IPS DF 6.9 (cell line): ENCODE results near the gene RNASE8.

Source experiments
- DNase-seq: peaks from one replicate; pipeline ENCODE4 v3.0.0-alpha.2; 2013; ENCODE audit warnings: low read depth, low spot score
- H3K27ac ChIP-seq: one replicate; pipeline ENCODE4 v1.5.1; 2013; ENCODE audit warnings: low read length, control low read depth
- H3K27me3 ChIP-seq: 2 replicates; pipeline ENCODE4 v1.6.1; 2013; ENCODE audit warnings: mild to moderate bottlenecking, low read length; ENCODE audit not compliant: control insufficient read depth, insufficient read depth
- H3K36me3 ChIP-seq: 2 replicates; pipeline ENCODE4 v1.6.1; 2013; ENCODE audit warnings: low read length; ENCODE audit not compliant: control insufficient read depth, insufficient read depth
- H3K4me1 ChIP-seq: 2 replicates; pipeline ENCODE4 v1.6.1; 2013; ENCODE audit warnings: low read length; ENCODE audit not compliant: control insufficient read depth, insufficient read depth
- H3K4me3 ChIP-seq: 2 replicates; pipeline ENCODE4 v1.5.1; 2013; ENCODE audit warnings: mild to moderate bottlenecking, low read length
- H3K9me3 ChIP-seq: 2 replicates; pipeline ENCODE4 v1.6.1; 2013; ENCODE audit warnings: low read length, inconsistent platforms; ENCODE audit not compliant: control insufficient read depth, insufficient read depth
- WGBS: extraction: QIAGEN DNeasy Blood & Tissue Kit; methylation state at CpG from one replicate; pipeline ENCODE4 v1.1.7; 2013; ENCODE audit warnings: mixed read lengths, missing lambda C conversion rate; ENCODE audit not compliant: insufficient read length, insufficient coverage; 5-methylcytosine and 5-hydroxymethylcytosine counted together

The RNASE8 gene

DNA sequence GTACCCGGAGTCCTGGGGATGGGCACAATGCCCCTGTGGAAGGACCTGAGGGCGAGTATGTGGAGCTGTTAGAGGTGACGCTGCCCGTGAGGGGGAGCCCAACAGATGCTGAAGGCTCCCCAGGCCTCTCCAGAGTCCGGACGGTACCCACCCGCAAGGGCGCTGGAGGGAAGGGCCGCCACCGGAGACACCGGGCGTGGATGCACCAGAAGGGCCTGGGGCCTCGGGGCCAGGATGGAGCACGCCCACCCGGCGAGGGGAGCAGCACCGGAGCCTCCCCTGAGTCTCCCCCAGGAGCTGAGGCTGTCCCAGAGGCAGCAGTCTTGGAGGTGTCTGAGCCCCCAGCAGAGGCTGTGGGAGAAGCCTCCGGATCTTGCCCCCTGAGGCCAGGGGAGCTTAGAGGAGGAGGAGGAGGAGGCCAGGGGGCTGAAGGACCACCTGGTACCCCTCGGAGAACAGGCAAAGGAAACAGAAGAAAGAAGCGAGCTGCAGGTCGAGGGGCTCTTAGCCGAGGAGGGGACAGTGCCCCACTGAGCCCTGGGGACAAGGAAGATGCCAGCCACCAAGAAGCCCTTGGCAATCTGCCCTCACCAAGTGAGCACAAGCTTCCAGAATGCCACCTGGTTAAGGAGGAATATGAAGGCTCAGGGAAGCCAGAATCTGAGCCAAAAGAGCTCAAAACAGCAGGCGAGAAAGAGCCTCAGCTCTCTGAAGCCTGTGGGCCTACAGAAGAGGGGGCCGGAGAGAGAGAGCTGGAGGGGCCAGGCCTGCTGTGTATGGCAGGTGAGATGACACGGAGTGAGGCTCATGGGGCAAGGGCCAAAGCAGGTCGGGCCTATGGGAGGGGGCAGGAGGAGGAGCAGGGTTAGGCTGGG is 17.0 kb downstream of the RNASE8 start:
- Histone ChIP-seq H3K4me1 (peaks cover 4% of the 10 kb centered on the region; the same call in 1 of the 2 replicates), H3K4me3 (no peak overlapping the region), H3K36me3 (peaks cover 27% of the 10 kb centered on the region), H3K27ac (no peak overlapping the region), H3K27me3 (no peaks in the 10 kb centered on the region), H3K9me3 (no peaks in the 10 kb centered on the region)
- DNase-seq: no peak
- no CpG with 5 or more reads among the region's 26 CpGs for WGBS

DNA sequence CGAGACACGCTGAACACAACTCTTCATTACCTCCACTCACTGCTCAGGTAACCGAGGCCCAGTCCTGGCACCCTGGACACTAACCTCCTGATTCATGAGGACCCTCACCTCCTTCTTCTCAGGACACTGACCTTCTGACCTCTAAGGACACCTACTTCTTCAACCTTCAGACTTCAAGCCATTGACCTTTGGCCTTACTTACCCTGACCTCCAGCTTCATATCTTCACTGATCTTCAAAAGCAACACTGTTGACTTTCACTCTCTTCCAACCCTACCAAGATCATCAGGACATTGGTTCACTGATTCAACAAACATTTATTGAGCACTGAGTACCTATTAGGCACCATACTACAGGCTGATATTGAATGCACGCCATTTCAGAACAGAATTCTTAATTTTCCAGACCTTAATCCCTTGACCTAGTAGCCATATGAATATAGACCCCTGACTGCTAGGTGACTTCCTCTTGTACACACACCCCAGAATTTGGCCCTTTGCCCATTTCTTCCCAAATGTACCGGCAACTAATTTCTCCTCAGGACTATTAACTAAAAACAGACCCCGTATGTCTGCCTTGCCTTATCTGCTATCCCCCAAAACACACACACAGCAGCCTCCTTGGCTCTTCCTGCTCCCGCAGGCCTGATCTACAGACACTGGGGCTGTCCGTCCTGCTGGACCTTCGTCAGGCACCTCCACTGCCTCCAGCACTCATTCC is 18.3 kb downstream of the RNASE8 start:
- Histone ChIP-seq H3K27ac (no peak overlapping the region), H3K4me3 (no peak overlapping the region), H3K36me3 (peaks cover 32% of the 10 kb centered on the region), H3K4me1 (peaks cover 4% of the 10 kb centered on the region; the same call in 1 of the 2 replicates), H3K9me3 (no peaks in the 10 kb centered on the region), H3K27me3 (no peaks in the 10 kb centered on the region)
- DNase-seq: no peak
- WGBS: no CpG with 5 or more reads among the region's 9 CpGs

DNA sequence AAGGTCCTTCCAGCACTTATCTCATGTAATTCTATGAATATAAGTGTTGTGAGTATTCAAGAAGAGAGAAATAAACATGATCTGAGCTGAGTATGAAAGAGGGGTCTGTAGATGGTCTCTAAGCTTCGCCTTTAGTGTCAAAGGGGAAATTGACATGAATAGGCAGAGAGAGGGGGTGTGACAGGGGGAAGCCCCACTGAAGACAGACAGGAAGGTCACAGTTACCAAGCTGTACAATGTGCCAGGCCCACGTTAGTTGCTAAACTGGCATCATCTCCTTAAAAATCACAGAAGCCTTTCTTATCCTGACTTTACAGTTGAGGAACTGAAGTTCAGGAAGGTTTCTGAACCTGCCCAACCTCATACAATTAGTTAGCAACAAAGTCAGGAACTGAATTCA is 20.1 kb downstream of the RNASE8 start:
- H3K4me1 ChIP-seq: no peaks in the 10 kb centered on the region
- no peak overlapping the region for H3K4me3 ChIP-seq
- H3K36me3 ChIP-seq: peaks cover 48% of the 10 kb centered on the region
- no peak overlapping the region for H3K27ac ChIP-seq
- no peaks in the 10 kb centered on the region for H3K27me3 ChIP-seq
- DNase-seq: no peak
- no peaks in the 10 kb centered on the region for H3K9me3 ChIP-seq
- no CpG with 5 or more reads among the region's 2 CpGs for whole genome bisulfite sequencing

DNA sequence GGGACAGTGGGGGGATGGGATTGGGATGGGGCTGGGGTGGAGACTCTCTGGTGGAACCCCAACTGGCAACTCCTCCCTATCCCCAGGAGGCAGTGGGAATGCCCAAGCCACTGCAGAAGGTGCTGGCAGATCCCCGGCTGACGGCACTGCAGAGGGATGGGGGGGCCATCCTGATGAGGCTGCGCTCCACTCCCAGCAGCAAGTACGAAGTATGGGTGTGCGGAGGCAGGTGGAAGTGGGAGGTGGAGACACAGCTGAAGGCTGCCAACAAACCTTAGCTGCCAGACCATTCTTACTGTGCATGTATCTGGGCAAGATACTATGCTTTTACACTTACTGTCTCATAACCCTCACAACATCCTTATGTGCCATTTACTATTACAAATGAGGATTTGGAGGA is 20.7 kb downstream of the RNASE8 start:
- no peak overlapping the region for H3K27ac ChIP-seq
- peaks cover 46% of the 10 kb centered on the region for H3K36me3 ChIP-seq
- H3K27me3 ChIP-seq: no peaks in the 10 kb centered on the region
- no peaks in the 10 kb centered on the region for H3K4me1 ChIP-seq
- H3K4me3 ChIP-seq: no peak overlapping the region
- WGBS: no CpG with 5 or more reads among the region's 5 CpGs
- DNase-seq: no peak
- no peaks in the 10 kb centered on the region for H3K9me3 ChIP-seq

DNA sequence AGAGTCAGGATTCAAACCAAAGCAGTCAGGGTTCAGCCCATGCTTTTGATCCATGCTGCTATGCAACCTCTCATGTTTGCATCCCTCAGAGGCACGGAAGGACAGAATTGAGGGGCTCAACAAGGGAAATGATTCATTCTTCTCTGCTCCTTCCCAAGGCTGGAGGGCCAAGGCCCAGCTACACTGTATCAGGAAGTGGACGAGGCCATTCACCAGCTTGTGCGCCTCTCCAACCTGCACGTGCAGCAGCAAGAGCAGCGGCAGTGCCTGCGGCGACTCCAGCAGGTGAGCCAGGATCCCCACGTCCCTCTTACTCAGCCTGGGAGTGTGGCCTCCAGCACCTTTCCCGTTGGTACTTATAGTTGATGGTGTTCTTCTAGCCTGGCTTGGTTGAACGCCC is 21.1 kb downstream of the RNASE8 start:
- Histone ChIP-seq H3K27ac (no peak overlapping the region), H3K9me3 (no peaks in the 10 kb centered on the region), H3K4me1 (no peaks in the 10 kb centered on the region), H3K36me3 (peaks cover 46% of the 10 kb centered on the region), H3K27me3 (no peaks in the 10 kb centered on the region), H3K4me3 (no peak overlapping the region)
- no peak for DNase-seq
- WGBS: no CpG with 5 or more reads among the region's 10 CpGs

DNA sequence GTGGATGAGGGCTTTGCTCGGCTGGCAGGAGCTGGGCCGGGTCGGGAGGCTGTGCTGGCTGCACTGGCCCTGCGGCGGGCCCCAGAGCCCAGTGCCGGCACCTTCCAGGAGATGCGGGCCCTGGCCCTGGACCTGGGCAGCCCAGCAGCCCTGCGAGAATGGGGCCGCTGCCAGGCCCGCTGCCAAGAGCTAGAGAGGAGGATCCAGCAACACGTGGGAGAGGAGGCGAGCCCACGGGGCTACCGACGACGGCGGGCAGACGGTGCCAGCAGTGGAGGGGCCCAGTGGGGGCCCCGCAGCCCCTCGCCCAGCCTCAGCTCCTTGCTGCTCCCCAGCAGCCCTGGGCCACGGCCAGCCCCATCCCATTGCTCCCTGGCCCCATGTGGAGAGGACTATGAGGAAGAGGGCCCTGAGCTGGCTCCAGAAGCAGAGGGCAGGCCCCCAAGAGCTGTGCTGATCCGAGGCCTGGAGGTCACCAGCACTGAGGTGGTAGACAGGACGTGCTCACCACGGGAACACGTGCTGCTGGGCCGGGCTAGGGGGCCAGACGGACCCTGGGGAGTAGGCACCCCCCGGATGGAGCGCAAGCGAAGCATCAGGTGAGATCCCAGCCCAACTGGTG is 24.0 kb downstream of the RNASE8 start:
- DNase-seq: no peak
- Histone ChIP-seq H3K4me1 (no peaks in the 10 kb centered on the region), H3K9me3 (no peaks in the 10 kb centered on the region), H3K27me3 (no peaks in the 10 kb centered on the region), H3K36me3 (peaks cover 39% of the 10 kb centered on the region), H3K4me3 (no peak overlapping the region), H3K27ac (no peak overlapping the region)
- WGBS: no CpG with 5 or more reads among the region's 30 CpGs

DNA sequence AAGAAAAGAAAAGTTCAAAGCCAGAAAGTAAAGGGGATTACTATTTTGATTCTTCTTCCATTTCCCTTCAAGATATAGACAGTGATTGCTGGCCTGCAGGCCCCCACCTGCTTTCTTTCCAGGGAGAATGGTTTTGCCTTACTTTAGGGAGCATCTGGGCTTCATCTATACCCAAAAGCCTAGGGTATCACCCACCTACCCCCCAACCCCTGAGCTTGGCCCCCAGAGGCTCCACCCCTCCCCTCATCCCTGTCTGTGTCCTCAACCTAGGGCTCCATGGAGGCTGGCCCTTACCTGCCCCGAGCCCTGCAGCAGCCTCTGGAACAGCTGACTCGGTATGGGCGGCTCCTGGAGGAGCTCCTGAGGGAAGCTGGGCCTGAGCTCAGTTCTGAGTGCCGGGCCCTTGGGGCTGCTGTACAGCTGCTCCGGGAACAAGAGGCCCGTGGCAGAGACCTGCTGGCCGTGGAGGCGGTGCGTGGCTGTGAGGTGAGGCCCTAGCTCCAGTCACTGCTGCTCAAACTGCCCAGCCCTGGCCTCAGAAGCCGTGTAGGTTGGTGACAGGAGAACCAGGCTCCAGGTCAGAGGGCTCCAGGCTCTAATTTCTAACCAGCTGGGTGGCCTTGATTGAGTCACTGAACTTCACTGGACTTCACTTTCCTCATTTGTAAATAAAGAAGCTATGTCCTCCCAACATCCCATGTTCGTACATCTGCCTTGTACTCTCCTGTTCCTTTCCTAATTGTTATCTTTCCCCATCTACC is 26.1 kb downstream of the RNASE8 start:
- peaks cover 1% of the 10 kb centered on the region; the same call in 1 of the 2 replicates for H3K4me1 ChIP-seq
- H3K27ac ChIP-seq: no peak overlapping the region
- 100% methylated on average over 1 of the region's 11 CpGs for WGBS
- H3K4me3 ChIP-seq: no peak overlapping the region
- peaks cover 33% of the 10 kb centered on the region for H3K36me3 ChIP-seq
- DNase-seq: no peak
- no peaks in the 10 kb centered on the region for H3K9me3 ChIP-seq
- no peaks in the 10 kb centered on the region for H3K27me3 ChIP-seq

DNA sequence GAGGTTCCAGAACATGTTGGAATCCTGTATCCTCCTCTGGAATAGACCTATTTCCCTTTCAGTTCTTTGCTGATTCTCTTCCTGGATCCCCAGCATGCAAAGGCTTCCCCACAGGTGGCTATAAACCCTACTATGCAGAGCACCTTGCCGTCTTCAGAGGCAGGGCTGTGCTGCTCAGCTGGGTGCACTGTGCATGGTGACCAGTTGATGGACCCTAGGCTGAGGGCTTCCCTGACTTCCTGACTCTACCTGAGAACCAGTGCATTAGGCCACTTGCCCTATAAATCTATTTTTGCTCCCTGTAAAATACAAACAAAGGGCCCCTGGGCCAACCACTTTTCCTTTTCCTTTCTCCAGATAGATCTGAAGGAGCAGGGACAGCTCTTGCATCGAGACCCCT is 26.8 kb downstream of the RNASE8 start:
- no peaks in the 10 kb centered on the region for H3K9me3 ChIP-seq
- no CpG with 5 or more reads among the region's 2 CpGs for WGBS
- H3K4me1 ChIP-seq: peaks cover 1% of the 10 kb centered on the region; the same call in 1 of the 2 replicates
- DNase-seq: no peak
- peaks cover 30% of the 10 kb centered on the region for H3K36me3 ChIP-seq
- no peak overlapping the region for H3K27ac ChIP-seq
- no peaks in the 10 kb centered on the region for H3K27me3 ChIP-seq
- no peak overlapping the region for H3K4me3 ChIP-seq

DNA sequence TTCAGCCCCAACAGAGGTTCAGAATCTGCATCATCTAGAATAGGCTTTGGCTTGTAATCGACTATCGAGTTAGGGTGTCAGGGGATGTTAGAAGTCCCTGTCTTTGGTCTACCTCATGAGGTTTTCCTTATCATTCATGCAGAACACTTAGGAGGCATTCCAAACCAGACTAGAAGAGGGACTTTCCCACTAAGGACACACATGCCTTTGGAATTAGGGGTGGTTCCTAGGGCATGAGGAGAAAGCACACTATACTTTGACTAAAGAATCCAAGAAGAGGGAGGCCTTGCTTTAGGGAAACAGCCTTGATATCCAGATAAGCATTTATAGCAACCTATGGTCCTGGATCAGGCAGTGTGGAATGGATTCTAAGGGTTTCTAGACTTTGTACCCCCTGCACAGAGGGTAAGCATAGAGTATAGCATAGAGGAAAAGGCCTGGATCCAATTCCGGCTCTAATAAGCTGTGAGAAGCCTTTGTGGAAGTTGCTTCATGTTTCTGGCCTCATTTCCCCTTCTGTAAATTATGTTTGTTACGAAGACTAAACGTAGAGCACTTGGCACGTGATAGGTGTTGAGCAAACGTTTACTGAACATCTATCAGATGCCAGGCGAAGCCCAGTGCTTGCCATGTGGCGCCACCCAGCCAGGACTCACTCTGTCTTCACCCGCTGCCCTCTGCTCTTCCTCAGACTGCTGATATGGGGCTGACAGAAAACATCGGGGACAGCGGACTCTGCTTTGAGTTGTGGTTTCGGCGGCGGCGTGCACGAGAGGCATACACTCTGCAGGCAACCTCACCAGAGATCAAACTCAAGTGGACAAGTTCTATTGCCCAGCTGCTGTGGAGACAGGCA is 27.6 kb downstream of the RNASE8 start:
- no peaks in the 10 kb centered on the region for H3K9me3 ChIP-seq
- no peaks in the 10 kb centered on the region for H3K27me3 ChIP-seq
- no CpG with 5 or more reads among the region's 17 CpGs for WGBS
- no peak overlapping the region for H3K27ac ChIP-seq
- no peak for DNase-seq
- peaks cover 1% of the 10 kb centered on the region; the same call in 1 of the 2 replicates for H3K4me1 ChIP-seq
- H3K36me3 ChIP-seq: peaks cover 33% of the 10 kb centered on the region
- no peak overlapping the region for H3K4me3 ChIP-seq
